Lower leg skin (tissue), 4 donors: ENCODE data around the gene ZNF789. TPM values are rescaled to one million over a fixed set of nuclear protein-coding genes. Genes with fewer than 3 reads are reported as not detected.

Experiments
- DNase-seq, 2 donors: peaks; one replicate each; pipeline ENCODE4 v3.0.0-alpha.2; 2019; ENCODE audit warnings: low spot score in 2 of 2
- H3K4me3 ChIP-seq: fragments of 200-600 bp; sonication (generic); 2 replicates; pipeline ENCODE4 v1.5.1; 2017; ENCODE audit warnings: mild to moderate bottlenecking, low read depth; ENCODE audit not compliant: poor library complexity, severe bottlenecking
- CTCF ChIP-seq, 3 donors: fragments of 450-650 bp; IDR thresholded peaks; one replicate each; pipeline ENCODE4 v1.5.1; 2016; ENCODE audit warnings: antibody characterized with exemption in 3 of 3, mild to moderate bottlenecking in 3 of 3, moderate library complexity in 2 of 3
- POLR2A ChIP-seq, 2 donors: fragments of 450-650 bp; IDR thresholded peaks; one replicate each; pipeline ENCODE4 v1.6.1; 2016 to 2017; ENCODE audit warnings: antibody characterized with exemption in 2 of 2, mild to moderate bottlenecking in 1 of 2, moderate library complexity in 1 of 2
- WGBS, 2 donors: methylation state at CpG; one replicate each; pipeline ENCODE4 v1.1.5; 2018; 5-methylcytosine and 5-hydroxymethylcytosine counted together
- intact Hi-C: fragments of 100-400 bp; cut with DNase I; formaldehyde crosslinking; loops from one replicate; pipeline ENCODE4 v1.15.0; 2023; ENCODE audit warnings: low total_unique reads
- total RNA-seq, 4 donors: library from RNA; depleted of rRNA; stranded (reverse); fragments of >200 nt; gene quantifications; one replicate each; pipeline ENCODE4 v1.1.0, GENCODE V29; 2016

ZNF789 gene
- total RNA-seq, 4 donors from 2014 or later: 1.9 to 5.3 (median 3.3) TPM

GRCh38 chr7:99461221-99461620 is 11.5 kb upstream of the ZNF789 start:
- DNase-seq: no peak
- intact Hi-C loops: no loop called here
- WGBS, 2 donors: 68 to 82% methylated on average over 2 of the region's 2 CpGs
- TF ChIP-seq POLR2A (IDR thresholded peaks at IDR 0.05): no peak
- TF ChIP-seq CTCF (IDR thresholded peaks at IDR 0.05): no peak
- no peak overlapping the region for H3K4me3 ChIP-seq

- no peak for DNase-seq
- peak overlapping the region; percentile 86 for H3K4me3 ChIP-seq
These were observed 7.3 kb upstream of the ZNF789 start for GRCh38 chr7:99465421-99465768.

GRCh38 chr7:99468336-99468918 is 4.3 kb upstream of the ZNF789 start:
- no peak for DNase-seq
- 85 to 86% methylated on average over 29 of the region's 29 CpGs for WGBS, 2 donors
- no peak for TF ChIP-seq CTCF (IDR thresholded peaks at IDR 0.05)
- TF ChIP-seq POLR2A (IDR thresholded peaks at IDR 0.05): no peak
- intact Hi-C loops: no loop called here
- no peak overlapping the region for H3K4me3 ChIP-seq

More at GRCh38 chr7:99465421-99465768, 7.3 kb upstream of the ZNF789 start:
- intact Hi-C loops: no loop called here
- TF ChIP-seq CTCF (IDR thresholded peaks at IDR 0.05) (no peak), POLR2A (IDR thresholded peaks at IDR 0.05) (no peak)
- WGBS, 2 donors: 5 to 6% methylated on average over 9 of the region's 9 CpGs

- WGBS, 2 donors: 41 to 45% methylated on average over 23 of the region's 23 CpGs
- no peak overlapping the region for H3K4me3 ChIP-seq
- DNase-seq: no peak
- intact Hi-C loops: no loop called here
- TF ChIP-seq CTCF (IDR thresholded peaks at IDR 0.05): no peak
These were observed 3.2 kb upstream of the ZNF789 start for GRCh38 chr7:99469381-99470065.

GRCh38 chr7:99473315-99473596 is 566 bp downstream of the ZNF789 start:
- 1 to 3% methylated on average over 7 of the region's 7 CpGs for WGBS, 2 donors
- no peak for DNase-seq
- intact Hi-C loops: no loop called here

More at GRCh38 chr7:99473315-99473596, 566 bp downstream of the ZNF789 start:
- peak overlapping the region; percentile 81 for H3K4me3 ChIP-seq
- no peak for TF ChIP-seq CTCF (IDR thresholded peaks at IDR 0.05)
- no peak for TF ChIP-seq POLR2A (IDR thresholded peaks at IDR 0.05)
